ENCODE results near the gene WDR33. TPM values are rescaled to one million over a fixed set of nuclear protein-coding genes. Genes with fewer than 3 reads are reported as not detected.

WDR33 gene
- total RNA-seq, 1 experiment from 2014 or later, result 61.1 TPM

- BruUV-seq (replicated peaks), result no TSS peak
- H3K9me3 Mint-ChIP-seq (ENCODE audit: low read depth, unreplicated experiment), result no peaks in the 10 kb centered on the region
- H3K27ac Mint-ChIP-seq (ENCODE audit: unreplicated experiment), result peak overlapping the region; percentile 30
- CTCF ChIA-PET, result no interaction called here
- H3K27me3 Mint-ChIP-seq (ENCODE audit: unreplicated experiment), result no peaks in the 10 kb centered on the region
- DNase-seq, result no peak
- peaks cover 39% of the 10 kb centered on the region for H3K36me3 Mint-ChIP-seq (ENCODE audit: insufficient read depth, unreplicated experiment)
- intact Hi-C loops (cut with micrococcal nuclease; ENCODE audit: unreplicated experiment), result no loop called here
- no peak for TF ChIP-seq CTCF (IDR thresholded peaks at IDR 0.05; ENCODE audit: unreplicated experiment)
- no peak overlapping the region for H3K4me3 Mint-ChIP-seq (ENCODE audit: low read depth, unreplicated experiment)
- H3K4me1 Mint-ChIP-seq (ENCODE audit: low read depth, unreplicated experiment), result peaks cover 31% of the 10 kb centered on the region
These were observed 67.4 kb downstream of the WDR33 start for GRCh38 chr2:127743477-127744026.

- CTCF ChIA-PET, result interaction anchor here (0.6 kb wide), 1 partner anchor 54 kb away, joined by 3 read pairs; no protein-coding TSS in a partner anchor
- Mint-ChIP-seq H3K4me1 (ENCODE audit: low read depth, unreplicated experiment) (peaks cover 45% of the 10 kb centered on the region), H3K4me3 (ENCODE audit: low read depth, unreplicated experiment) (no peak overlapping the region), H3K36me3 (ENCODE audit: insufficient read depth, unreplicated experiment) (peaks cover 36% of the 10 kb centered on the region), H3K27me3 (ENCODE audit: unreplicated experiment) (no peaks in the 10 kb centered on the region), H3K27ac (ENCODE audit: unreplicated experiment) (peak overlapping the region; percentile 5), H3K9me3 (ENCODE audit: low read depth, unreplicated experiment) (no peaks in the 10 kb centered on the region)
- DNase-seq, result no peak
- BruUV-seq (replicated peaks), result no TSS peak
- TF ChIP-seq CTCF (IDR thresholded peaks at IDR 0.05; ENCODE audit: unreplicated experiment), result no peak
- intact Hi-C loops (cut with micrococcal nuclease; ENCODE audit: unreplicated experiment), result no loop called here
These were observed 70.2 kb downstream of the WDR33 start for GRCh38 chr2:127740665-127741288.

- no peak for TF ChIP-seq CTCF (IDR thresholded peaks at IDR 0.05; ENCODE audit: unreplicated experiment)
- intact Hi-C loops (cut with micrococcal nuclease; ENCODE audit: unreplicated experiment), result loop anchor here (5.0 kb wide), 1 partner anchor 68 kb away; no protein-coding TSS in a partner anchor
- BruUV-seq (replicated peaks), result no TSS peak
- H3K27ac Mint-ChIP-seq (ENCODE audit: unreplicated experiment), result no peak overlapping the region
- H3K9me3 Mint-ChIP-seq (ENCODE audit: low read depth, unreplicated experiment), result no peaks in the 10 kb centered on the region
- no peak overlapping the region for H3K4me3 Mint-ChIP-seq (ENCODE audit: low read depth, unreplicated experiment)
- no peaks in the 10 kb centered on the region for H3K27me3 Mint-ChIP-seq (ENCODE audit: unreplicated experiment)
- CTCF ChIA-PET, result no interaction called here
- no peak for DNase-seq
- peaks cover 42% of the 10 kb centered on the region for H3K36me3 Mint-ChIP-seq (ENCODE audit: insufficient read depth, unreplicated experiment)
- H3K4me1 Mint-ChIP-seq (ENCODE audit: low read depth, unreplicated experiment), result peaks cover 55% of the 10 kb centered on the region
These were observed 71.2 kb downstream of the WDR33 start for GRCh38 chr2:127739800-127740199.

GRCh38 chr2:127737892-127738291, 73.1 kb downstream of the WDR33 start:
- Mint-ChIP-seq H3K27ac (ENCODE audit: unreplicated experiment) (peak overlapping the region; percentile 49), H3K36me3 (ENCODE audit: insufficient read depth, unreplicated experiment) (peaks cover 39% of the 10 kb centered on the region), H3K27me3 (ENCODE audit: unreplicated experiment) (no peaks in the 10 kb centered on the region), H3K4me1 (ENCODE audit: low read depth, unreplicated experiment) (peaks cover 73% of the 10 kb centered on the region), H3K9me3 (ENCODE audit: low read depth, unreplicated experiment) (no peaks in the 10 kb centered on the region), H3K4me3 (ENCODE audit: low read depth, unreplicated experiment) (peak overlapping the region; percentile 20)
- no peak for DNase-seq
- no TSS peak for BruUV-seq (replicated peaks)
- no peak for TF ChIP-seq CTCF (IDR thresholded peaks at IDR 0.05; ENCODE audit: unreplicated experiment)
- intact Hi-C loops (cut with micrococcal nuclease; ENCODE audit: unreplicated experiment), result loop anchor here (5.0 kb wide), 1 partner anchor 69 kb away; no protein-coding TSS in a partner anchor
- CTCF ChIA-PET, result no interaction called here
